Activated gamma-delta T cell treated with anti-CD3 and anti-CD28 coated beads, Interleukin-2, amount 50 U/mL, for 16 hours (primary cell): ENCODE data around the gene GGNBP2.

Source experiments
- DNase-seq: peaks from one replicate; pipeline ENCODE4 v3.0.0-alpha.2; 2020; ENCODE audit warnings: low read depth

The GGNBP2 gene

DNA sequence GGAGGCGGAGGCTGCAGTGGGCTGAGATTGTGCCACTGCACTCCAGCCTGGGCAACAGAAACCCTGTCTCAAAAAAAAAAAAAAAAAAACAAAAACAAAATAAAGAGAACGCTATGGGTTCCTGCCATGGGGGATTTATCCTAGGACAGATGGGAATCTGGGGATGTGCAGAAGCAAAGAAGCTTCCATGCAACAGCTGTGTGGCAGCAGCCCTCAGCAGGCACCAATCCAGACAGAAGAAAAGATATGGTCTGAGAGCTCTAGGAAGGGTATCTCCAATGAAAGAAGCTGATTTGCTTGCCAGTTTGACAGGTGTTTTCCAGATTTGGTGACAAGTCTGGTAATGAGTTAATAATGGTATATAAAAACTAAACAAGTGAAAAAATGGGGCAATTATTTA is 21.6 kb upstream of the GGNBP2 start:
- DNase-seq = no peak

DNA sequence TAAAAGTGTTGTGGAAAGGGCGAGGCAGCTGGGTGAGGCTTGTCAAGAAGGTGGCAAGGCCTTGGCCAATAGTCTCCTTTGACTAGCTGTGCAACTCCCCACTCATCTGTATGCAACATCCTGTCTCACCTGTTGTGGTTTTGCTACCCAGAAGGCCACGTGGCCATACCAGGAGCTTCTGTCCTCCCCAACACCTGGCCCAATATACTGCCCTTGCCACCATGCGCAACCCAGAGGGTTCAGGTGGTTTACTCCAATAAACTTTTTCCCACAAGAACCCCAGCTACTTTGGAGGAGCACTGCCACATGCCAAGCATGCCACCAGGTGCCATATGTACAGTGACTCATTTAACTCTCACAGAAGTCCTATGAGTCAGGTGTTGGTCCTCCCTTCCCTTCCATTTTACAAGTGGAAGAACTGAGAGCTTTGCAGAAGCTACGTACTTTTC is 20.3 kb upstream of the GGNBP2 start:
- DNase-seq = no peak

DNA sequence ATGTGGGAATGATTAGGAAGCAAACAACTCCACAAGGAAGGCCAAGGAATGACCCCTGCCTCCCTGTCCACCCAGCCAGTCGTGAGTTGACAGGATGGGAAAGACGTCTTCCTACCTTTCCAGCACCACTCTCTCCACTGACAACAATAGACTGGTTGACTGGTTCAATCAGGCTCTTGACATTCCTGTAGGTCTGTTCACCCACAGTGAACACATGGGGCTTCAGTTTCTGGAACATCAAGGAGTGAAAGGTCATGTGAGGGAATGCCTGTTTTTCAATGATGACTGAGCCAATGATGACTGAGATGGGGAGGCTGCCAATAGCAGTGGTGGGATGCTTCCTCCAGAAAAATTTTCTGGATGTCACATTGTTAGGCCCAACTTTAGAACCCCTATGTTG is 19.6 kb upstream of the GGNBP2 start:
- DNase-seq = no peak

DNA sequence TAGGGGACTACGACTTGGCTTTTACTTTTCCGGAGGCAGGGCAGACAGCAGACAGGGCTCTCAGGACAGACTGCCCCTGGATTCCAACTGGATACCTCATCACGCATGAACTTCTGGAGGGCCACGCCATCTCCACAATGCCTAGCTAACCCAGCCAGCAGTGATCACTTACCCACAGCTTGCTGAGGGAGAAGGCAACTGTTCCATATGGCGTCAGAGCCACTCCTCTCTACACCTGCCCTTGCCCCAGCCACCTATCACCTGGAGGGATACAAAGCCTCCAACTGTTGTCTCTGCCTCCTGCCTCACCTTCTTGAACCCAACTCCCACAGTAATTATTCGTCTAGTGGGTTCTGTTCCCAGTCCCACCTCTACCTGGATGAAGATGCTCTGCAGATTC is 18.8 kb upstream of the GGNBP2 start:
- no peak for DNase-seq

DNA sequence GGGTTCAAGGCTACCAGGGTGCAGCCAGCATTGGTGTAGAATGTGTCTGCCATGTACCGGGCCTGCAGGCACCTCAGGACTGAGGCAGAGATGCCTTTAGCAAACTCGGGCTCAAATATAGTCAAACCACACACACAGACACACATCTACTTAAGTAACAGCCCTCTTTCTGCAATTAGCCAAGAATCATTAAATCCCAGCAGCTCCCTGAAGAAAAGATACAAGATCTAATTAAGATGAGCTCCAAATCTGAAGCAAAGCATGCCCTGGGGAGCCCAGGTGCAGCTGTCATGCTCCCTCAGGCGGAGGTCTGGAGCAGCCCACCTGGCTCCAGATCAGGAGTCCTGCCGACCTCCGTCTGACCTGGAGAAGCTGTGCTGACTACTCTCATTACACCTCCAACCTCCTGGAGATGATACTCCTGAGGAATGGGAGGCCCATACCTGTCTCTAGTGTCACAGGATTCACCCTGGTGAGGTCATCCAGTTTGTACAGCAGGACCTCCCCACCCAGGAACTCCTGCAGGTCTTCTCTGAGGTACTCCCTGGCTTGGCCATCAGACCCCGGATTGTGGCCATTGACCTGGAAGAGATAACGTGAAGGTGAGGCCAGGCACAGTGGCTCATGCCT is 17.0 kb upstream of the GGNBP2 start:
- no peak for DNase-seq

DNA sequence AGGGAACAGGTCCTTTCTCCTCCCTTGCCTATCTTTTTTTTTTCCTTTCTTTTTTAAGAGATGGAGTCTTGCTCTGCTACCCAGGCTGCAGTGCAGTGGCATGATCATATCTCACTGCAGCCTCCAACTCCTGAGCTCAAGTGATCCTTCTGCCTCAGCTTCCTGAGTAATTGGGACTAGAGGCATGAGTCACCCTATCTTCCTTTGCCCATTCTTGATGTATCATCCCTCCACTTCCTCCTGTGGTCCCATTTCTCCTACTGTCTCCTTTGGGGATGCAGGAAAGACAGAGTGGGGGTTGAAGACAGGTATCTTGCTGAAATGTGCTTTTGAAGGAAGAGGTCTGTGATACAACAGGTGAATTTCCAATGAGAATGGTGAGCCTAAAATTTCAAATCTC is 15.6 kb upstream of the GGNBP2 start:
- DNase-seq = no peak

DNA sequence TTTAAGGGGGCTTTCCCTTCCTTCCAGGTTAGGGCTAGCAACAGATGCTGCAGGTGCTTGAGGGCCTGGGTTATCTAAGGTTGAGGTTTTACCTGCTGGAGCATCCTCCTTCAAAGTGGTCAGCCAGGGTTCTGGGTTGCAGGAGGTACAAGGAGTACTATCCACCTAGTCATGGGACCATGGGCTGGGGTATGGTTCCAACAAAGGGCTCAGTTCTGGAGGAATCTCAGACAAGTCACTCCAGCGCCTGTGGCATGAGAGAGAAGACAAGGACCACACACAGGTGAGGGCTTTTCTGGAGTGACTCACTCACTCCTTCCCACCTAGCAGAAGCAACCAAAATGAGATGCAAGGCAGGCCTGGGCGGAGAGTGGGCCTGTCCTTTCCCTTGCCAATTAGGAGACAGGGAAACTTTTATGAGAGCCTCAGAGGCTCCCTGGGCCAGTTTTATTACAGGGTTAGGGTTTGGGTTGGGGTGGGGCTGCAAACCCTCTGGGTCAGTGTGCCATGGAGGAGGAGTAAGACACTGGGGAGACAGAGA is 12.2 kb upstream of the GGNBP2 start:
- no peak for DNase-seq

DNA sequence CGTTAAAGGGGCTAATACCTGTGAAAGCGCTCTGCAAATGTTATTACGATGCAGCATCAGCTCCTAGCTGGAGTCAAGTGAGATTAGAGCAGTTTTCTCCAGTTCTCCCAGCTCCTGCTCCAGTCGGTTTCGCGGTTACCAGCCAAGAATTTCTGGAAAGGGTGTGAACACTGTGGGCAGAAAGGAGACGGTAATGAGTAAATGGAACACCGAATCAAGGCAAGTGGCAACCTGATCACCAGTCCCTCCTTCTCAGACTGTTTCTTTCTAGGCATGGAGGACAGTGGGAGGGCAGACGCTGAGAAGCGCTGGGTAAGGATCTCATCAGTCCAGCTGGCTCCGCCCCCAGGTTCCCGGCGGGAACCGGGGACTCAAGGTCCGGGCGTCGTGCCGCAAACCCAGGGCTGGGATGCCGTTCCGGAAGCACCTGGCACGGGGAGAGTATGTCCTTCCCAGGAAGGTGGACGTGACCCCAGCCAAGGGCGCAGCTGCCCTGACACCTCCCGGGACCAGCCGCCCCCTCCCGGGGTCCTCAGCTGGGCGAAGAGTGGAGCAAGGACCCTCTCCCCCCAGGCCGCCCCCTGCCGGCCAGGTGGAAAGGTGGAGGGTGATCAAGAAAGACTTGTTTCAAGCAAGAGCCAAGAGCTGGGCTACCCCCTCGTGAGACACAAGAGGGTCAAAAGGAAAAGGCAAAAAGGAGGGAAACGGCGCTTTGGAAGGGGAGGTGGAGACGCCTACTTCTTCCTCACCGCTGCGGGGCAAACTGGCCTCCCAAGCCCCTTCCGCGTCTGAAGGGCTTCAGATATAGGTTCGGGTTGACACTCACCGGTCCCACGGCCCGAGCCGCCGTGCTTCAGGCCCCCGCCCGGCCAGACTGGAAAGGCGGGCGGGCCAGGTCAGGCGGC is 10.5 kb upstream of the GGNBP2 start:
- peak; percentile 30 for DNase-seq

DNA sequence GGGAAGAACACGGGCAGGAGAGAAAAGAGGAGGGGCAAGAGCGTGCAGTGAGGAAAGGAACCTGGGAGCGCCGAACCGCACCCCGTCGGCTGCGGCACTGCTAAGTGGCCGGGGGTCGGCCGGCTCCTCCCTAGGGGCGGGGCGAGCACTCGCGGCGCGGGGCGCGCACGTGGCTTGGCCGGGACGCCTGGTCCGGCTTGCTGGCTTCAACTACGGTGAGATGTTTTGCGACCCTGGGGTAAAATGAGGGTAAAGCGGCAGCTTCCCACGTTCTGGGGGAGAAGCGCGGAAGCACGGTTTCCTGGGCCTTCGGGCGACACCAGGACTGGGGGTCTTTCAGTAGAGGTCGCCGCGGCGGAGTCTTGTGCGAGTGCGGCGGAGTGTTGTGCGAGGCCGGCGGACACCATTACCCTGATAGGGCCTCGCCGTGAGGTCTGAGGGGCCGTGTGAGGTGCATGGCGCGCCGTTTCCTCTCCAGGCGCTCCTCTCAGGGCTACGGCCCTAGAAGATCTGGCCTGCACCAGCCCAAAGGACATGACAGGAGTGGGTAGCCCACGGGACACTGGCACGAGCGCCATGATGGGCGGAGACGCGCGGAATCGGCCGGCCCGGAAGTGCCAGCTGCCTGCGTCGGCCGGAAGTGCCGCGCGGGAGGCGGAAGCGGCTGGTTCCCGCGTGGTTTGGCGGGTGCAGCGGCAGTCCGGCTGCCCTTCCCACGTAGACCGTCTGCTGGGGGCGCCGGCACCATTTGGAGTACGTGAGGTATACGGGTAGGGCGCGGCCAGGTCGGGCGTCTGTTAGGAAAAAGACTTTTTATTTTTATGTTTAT is 9.7 kb upstream of the GGNBP2 start, which contains the start of the genes MYO19 and PIGW:
Gene MYO19 (minus strand): TSS at position 29 of the 829 bp plus-strand sequence. CDS start 2,330 bp downstream, outside the sequence.
Gene PIGW (plus strand): TSS at position 148 of the 829 bp plus-strand sequence. CDS start 2,115 bp downstream, outside the sequence.
- peak; percentile 82 for DNase-seq

DNA sequence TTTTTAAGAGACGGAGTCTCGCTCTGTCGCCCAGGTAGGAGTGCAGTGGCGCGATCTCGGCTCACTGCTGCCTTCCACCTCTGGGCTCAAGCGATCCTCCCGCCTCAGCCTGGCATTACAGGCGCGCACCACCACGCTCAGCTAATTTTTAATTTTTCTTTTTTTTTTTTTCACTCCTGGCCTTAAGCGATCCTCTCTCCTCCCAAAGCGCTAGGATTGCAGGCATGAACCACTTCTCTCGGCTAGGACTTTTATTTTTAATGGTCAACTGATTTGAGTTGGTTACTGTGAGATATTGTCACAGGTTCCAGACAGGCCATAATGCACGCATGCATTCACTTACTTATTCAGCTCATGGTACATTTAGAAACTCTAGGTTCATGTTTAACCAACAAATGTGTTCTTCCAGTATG is 9.0 kb upstream of the GGNBP2 start:
- no peak for DNase-seq

DNA sequence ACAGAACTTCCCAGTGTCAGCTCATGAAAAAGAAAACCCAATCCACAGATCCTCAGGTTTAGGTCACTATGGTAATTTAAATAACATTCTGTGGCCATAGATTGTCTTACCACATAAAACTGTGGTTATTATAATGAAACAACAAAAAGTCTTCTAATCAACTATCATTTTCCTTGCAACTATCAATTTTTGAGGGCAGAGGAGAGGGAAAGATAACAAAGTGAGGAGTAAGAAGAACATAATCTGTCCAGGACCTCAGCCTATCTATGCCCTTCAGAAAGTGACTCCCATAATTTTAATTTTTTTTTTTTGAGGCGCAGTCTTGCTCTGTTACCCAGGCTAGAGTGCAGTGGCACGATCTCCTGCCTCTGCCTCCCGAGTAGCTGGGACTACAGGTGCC is 4.0 kb upstream of the GGNBP2 start:
- DNase-seq = no peak

DNA sequence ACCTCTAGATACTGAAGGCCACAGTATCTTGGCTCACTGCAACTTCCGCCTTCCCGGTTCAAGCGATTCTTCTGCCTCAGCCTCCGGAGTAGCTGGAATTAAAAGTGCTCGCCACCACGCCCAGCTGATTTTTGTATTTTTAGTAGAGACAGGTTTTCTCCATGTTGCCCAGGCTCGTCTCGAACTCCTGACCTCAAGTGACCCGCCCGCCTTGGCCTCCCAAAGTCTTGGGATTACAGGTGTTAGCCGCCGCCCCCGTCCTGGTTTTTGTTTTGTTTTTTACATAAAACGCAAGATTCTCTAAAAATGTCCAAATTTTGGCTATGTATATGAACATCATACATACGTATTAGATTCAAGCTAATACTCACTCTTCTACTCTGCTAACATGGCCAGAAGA is 2.0 kb upstream of the GGNBP2 start:
- no peak for DNase-seq

DNA sequence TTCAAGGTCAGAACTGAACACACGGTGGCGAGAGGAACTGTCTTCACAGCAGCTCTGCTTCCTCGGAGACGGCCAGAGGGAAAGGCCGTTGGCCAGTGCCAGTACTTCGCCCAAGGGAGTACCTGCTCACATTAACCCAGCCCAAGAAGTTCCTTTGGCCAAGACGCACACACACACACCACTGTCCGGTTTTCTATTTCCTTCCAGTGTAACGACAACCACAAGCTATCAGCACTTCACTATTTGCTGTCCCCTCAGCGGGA is 744 bp upstream of the GGNBP2 start:
- no peak for DNase-seq

DNA sequence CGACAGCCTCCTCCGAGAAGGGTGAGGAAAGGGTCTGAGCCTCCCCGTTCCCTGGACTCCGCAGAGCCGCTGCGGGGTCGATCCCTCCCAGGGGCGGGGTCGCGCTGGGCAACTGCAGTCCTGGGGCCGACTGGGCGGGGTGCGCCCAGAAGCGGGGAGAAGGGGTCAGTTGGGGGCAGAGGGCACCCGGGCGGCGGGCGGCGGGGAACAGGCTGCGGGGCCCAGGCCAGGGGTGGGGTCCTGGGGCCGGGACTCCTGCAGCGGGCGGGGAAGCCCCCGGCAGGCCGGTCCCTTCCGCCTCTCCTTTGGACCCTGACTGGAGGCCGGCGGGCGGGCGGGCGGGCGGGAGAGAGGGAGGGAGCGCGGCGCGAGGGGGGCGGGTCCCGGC is 352 bp downstream of the GGNBP2 start:
- no peak for DNase-seq

DNA sequence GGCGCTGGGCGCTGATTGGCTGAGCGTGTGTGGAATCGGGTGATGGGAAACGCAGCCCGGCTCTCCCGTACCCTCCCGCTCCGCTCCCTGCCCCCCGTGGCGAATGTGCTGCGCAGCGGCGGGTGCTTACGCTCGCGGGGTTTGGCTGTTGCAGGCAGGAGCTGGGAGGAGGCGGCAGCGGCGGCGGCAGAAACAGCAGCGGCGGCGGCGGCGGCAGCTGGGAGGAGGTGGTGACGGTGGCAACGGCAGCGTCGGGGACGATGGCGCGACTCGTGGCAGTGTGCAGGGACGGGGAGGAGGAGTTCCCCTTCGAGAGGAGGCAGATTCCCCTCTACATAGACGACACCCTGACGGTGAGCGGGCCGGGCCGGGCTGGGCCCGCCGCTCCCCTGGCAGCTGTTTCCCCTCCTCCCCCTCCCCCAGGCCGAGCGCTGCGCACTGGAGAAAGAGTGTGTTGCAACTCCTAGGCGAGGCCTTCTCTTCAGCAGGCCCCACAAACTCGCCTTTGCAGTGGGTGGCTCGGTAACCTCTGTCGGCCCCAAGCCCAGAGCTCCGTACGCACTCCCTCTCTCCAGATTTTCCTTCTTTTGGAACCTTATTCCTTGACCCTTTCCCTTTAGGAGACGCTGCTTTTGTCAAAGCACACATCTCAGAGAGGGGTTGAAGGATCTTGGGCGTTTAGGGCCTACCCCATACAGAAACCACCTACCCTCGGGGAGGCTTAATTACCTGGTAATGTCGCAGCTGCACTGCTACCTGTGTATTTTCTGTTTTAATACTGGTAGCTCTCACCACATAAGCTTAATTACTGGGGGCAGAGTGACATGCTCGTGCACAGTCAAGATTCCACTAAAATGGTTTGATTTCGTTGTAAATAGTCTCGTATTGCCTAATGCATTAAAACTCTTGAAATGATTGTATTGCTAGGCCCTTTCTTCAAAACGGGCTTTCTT is 1.0 kb downstream of the GGNBP2 start:
- DNase-seq = peak; percentile 93

DNA sequence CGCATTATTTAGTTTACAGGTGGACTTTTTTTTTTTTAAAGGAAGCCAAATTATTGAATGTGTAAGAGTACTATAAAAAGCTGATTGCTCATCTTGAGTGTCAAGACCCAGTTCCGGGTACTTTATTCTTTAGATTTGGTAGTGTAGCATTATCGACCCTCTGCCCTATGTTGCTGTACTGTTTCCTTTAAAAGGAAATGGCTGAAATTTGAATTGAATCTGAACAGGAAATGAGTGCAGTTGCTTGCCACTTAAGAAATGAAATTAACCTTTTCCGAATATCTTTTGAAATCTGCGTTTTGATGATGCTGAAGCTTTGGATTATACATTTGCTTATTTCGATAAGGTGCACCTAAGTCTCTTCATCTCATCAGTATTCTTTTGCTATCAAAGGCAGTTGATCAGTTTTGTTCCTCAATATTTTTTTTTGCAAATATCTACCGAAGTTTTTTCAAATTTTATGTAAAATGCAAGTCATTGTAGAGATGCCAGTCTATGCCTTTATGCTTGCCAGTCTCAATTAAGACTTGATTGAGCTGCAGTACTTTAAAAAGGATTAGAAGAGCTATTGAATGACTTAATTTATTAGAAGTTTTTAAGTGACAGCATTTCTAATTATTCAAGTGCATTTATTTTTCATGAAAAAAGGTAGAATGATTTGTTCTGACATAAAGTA is 1.8 kb downstream of the GGNBP2 start:
- DNase-seq = no peak

DNA sequence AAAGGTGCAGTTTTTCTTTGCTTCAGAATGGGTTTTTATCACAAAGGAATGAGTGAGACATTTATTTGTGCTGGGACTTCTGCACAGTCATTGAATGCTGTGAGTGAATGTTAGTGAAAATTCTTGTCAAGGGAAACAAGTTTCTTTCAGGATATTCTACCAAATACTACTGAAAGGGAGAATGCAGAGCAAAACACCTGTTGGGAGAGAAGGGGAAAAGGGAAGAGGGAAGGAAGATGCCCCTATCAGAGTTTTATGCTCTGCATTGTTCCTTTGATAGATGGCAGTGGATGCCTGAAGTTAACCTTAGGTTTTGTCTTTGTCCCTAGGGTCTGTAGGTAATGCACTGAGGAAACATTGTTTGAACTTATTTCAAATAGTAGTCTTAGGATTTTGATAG is 3.1 kb downstream of the GGNBP2 start:
- DNase-seq = no peak

DNA sequence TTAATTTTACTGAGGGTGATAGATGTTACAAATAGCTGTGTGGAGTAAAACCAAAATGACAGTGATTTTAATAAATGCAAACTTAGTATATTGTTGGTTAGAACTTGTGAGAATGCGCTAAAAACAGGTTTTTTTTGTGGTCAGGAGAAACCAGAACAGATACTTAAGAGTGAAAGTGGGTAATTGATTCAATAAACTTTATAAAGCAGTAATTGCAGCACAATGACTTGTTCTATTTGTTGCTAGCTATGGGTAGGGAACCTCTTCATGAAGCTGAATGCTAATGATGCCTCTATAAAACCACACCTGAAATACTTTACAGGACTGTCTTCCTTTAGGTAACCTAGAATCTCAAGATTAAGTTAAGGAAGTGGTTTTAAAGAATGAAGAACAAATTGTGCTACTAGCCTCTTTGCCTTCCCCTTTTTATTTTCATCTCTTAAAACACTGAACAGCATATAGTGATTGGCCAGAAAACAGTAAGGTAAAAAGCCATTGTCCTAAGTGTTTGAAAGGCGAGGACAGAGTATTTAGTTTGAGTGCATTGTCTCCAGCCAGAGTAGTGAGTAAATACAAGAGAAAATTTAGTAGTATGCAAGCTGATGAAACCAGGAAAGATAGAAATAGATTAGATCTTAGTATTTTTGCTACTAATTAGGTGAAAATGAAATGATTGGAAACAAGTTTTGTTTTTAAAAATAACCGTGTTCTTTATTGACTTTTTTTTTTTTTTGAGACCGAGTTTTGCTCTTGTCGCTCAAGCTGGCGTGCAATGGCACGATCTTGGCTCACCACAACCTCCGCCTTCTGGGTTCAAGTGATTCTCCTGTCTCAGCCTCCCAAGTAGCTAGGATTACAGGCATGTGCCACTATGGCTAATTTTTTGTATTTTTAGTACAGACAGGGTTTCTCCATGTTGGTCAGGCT is 6.0 kb downstream of the GGNBP2 start:
- no peak for DNase-seq

DNA sequence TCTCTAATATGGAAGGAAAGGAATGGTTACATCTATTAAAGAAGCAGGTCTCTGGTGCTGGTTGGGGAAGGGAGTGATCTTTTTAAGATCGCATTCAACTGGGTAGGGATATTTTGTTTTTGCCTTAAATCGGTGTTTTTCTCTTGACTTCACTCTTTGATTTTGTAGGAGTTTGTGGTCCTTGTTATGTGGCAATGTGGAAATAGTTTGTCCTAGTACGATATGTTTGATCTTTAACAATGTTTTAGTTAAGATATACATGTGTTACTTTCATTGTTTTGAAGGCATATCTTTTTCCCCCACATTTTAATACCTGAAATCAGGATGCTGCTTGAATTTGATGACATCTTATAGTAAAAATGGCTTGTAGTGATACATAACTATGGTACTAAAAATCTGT is 8.7 kb downstream of the GGNBP2 start:
- DNase-seq = no peak

DNA sequence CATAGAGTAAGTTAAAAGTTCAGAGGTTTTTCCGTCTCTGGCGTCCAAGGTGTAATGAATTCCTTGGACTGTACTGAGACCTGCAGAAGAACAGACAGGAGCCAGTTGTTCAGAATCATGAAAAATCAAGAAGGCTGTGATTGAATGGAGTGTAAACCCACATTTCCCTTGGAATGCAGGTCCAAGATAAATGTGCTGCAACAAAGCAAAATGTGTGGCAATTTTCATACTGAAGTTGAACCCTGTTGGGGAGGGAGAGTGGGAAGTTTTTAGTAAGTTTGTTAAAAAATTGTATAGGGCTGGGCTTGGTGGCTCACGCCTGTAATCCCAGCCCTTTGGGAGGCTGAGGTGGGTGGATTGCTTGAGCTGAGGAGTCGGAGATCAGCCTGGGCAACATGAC is 21.4 kb downstream of the GGNBP2 start:
- DNase-seq = no peak
